Measurements from ENCODE around the gene IMMP1L. TPM values are rescaled to one million over a fixed set of nuclear protein-coding genes. Genes with fewer than 3 reads are reported as not detected.
A peak's percentile ranks its signal among the peaks of the same experiment; 100 is the strongest.

The IMMP1L gene
- total RNA-seq, 1 donor from 2014 or later = 17.2 TPM

DNA sequence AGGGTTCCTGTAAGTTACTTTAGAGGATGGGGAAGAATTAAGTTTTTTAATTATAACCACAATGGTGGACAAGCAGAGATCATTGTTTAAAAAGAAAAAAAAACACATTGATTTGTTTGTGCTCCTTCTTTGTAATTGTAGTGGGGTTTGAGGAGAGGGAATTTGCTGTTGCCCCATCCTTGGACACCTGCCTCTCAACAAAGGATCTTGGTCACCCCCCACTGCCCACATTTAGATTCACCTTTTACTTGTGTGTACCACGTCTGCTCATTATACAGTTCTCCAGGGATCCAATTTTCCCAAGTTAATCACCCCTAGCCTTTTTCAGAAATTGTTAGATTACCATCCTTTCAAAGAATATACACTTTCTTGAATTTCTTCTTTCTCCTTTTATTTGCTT lies 86.7 kb downstream of the IMMP1L start:
- H3K79me2 ChIP-seq (ENCODE audit: insufficient read depth, low read length) = no peaks in the 10 kb centered on the region
- no peak overlapping the region for H3K4me3 ChIP-seq (ENCODE audit: insufficient read depth, low read depth, low read length)
- no peaks in the 10 kb centered on the region for H3K9me3 Mint-ChIP-seq (ENCODE audit: unreplicated experiment)
- no peaks in the 10 kb centered on the region for H3K27me3 ChIP-seq (ENCODE audit: insufficient read depth, low read length)
- TF ChIP-seq, protein P1, sequence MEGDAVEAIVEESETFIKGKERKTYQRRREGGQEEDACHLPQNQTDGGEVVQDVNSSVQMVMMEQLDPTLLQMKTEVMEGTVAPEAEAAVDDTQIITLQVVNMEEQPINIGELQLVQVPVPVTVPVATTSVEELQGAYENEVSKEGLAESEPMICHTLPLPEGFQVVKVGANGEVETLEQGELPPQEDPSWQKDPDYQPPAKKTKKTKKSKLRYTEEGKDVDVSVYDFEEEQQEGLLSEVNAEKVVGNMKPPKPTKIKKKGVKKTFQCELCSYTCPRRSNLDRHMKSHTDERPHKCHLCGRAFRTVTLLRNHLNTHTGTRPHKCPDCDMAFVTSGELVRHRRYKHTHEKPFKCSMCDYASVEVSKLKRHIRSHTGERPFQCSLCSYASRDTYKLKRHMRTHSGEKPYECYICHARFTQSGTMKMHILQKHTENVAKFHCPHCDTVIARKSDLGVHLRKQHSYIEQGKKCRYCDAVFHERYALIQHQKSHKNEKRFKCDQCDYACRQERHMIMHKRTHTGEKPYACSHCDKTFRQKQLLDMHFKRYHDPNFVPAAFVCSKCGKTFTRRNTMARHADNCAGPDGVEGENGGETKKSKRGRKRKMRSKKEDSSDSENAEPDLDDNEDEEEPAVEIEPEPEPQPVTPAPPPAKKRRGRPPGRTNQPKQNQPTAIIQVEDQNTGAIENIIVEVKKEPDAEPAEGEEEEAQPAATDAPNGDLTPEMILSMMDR (IDR thresholded peaks at IDR 0.05; ENCODE audit: insufficient read depth, low read depth, low read length) = no peak
- no peak for TF ChIP-seq EZH2 (IDR thresholded peaks at IDR 0.05; ENCODE audit: insufficient read depth, low read length)
- no peak overlapping the region for H3K4me3 Mint-ChIP-seq (ENCODE audit: unreplicated experiment)
- H3K27me3 Mint-ChIP-seq (ENCODE audit: low read depth, unreplicated experiment) = no peaks in the 10 kb centered on the region
- H4K20me1 ChIP-seq (ENCODE audit: insufficient read depth, low read length) = no peaks in the 10 kb centered on the region
- H3K4me2 ChIP-seq (ENCODE audit: low read length) = no peak overlapping the region
- FAIRE-seq (no peak), DNase-seq (ENCODE audit: low read depth) (no peak)
- H3K27ac Mint-ChIP-seq (ENCODE audit: unreplicated experiment) = no peak overlapping the region
- H3K36me3 ChIP-seq (ENCODE audit: insufficient read depth, low read length) = no peaks in the 10 kb centered on the region
- H2AFZ ChIP-seq (ENCODE audit: low read depth, low read length) = no peak overlapping the region
- H3K4me1 ChIP-seq (ENCODE audit: insufficient read depth, low read length) = no peaks in the 10 kb centered on the region
- H3K9me3 ChIP-seq (ENCODE audit: insufficient read depth, low read depth, low read length) = no peaks in the 10 kb centered on the region
- no peak overlapping the region for H3K9ac ChIP-seq (ENCODE audit: low read length)
- peaks cover 3% of the 10 kb centered on the region for H3K4me1 Mint-ChIP-seq (ENCODE audit: low read depth, unreplicated experiment)
- H3K27ac ChIP-seq (ENCODE audit: low read depth, low read length) = no peak overlapping the region
- H3K36me3 Mint-ChIP-seq (ENCODE audit: low read depth, unreplicated experiment) = no peaks in the 10 kb centered on the region

DNA sequence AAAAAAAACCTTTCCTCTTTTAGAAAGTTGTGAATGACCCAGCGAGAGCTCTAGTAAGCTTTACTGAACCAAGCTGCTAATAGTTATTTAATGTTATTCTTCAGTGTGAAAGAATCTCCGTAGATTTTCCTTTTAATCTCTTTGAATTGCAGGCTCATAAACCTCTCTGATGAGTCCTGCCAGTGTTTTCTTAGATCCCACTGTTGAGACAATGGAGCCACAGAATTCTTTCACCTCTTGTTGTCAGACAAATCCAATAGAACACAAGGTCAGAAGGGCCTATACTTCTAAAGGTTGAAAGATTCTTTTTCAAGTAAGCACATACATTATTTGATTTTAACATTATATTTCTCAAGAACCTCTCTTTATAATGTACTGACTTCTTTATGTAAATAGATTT lies 87.6 kb downstream of the IMMP1L start:
- H3K9me3 Mint-ChIP-seq (ENCODE audit: unreplicated experiment) = no peaks in the 10 kb centered on the region
- FAIRE-seq = no peak
- Histone ChIP-seq H3K27ac (ENCODE audit: low read depth, low read length) (no peak overlapping the region), H4K20me1 (ENCODE audit: insufficient read depth, low read length) (no peaks in the 10 kb centered on the region), H3K4me3 (ENCODE audit: insufficient read depth, low read depth, low read length) (no peak overlapping the region), H3K9me3 (ENCODE audit: insufficient read depth, low read depth, low read length) (no peaks in the 10 kb centered on the region), H3K27me3 (ENCODE audit: insufficient read depth, low read length) (no peaks in the 10 kb centered on the region), H3K4me2 (ENCODE audit: low read length) (no peak overlapping the region), H3K9ac (ENCODE audit: low read length) (no peak overlapping the region), H3K36me3 (ENCODE audit: insufficient read depth, low read length) (no peaks in the 10 kb centered on the region), H3K79me2 (ENCODE audit: insufficient read depth, low read length) (no peaks in the 10 kb centered on the region), H3K4me1 (ENCODE audit: insufficient read depth, low read length) (no peaks in the 10 kb centered on the region), H2AFZ (ENCODE audit: low read depth, low read length) (no peak overlapping the region)
- no peaks in the 10 kb centered on the region for H3K36me3 Mint-ChIP-seq (ENCODE audit: low read depth, unreplicated experiment)
- TF ChIP-seq, protein P1 (IDR thresholded peaks at IDR 0.05; ENCODE audit: insufficient read depth, low read depth, low read length) = no peak
- TF ChIP-seq EZH2 (IDR thresholded peaks at IDR 0.05; ENCODE audit: insufficient read depth, low read length) = no peak
- H3K27me3 Mint-ChIP-seq (ENCODE audit: low read depth, unreplicated experiment) = no peaks in the 10 kb centered on the region
- no peak for DNase-seq (ENCODE audit: low read depth)
- H3K4me1 Mint-ChIP-seq (ENCODE audit: low read depth, unreplicated experiment) = peaks cover 3% of the 10 kb centered on the region
- no peak overlapping the region for H3K4me3 Mint-ChIP-seq (ENCODE audit: unreplicated experiment)
- H3K27ac Mint-ChIP-seq (ENCODE audit: unreplicated experiment) = no peak overlapping the region

DNA sequence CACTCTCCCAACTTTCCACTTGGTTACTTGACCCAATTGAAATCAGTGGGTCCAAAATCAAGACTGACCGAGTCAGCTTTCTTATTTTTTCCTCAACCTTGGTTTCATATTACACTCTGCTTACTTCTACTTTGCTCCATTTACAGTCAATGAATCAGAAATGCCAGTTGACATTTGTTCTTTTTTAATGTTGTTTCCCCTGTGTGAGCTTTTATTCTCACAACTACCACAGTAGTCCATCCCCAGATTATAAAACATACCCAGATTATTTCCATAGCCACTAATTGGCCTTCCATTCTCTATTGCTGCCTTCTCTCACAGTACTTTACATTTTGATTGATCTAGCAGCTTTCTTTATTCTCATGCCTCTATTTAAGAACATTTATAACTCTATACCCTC lies 89.8 kb downstream of the IMMP1L start:
- Mint-ChIP-seq H3K36me3 (ENCODE audit: low read depth, unreplicated experiment) (peaks cover 1% of the 10 kb centered on the region), H3K27ac (ENCODE audit: unreplicated experiment) (no peak overlapping the region), H3K4me3 (ENCODE audit: unreplicated experiment) (no peak overlapping the region), H3K4me1 (ENCODE audit: low read depth, unreplicated experiment) (peaks cover 3% of the 10 kb centered on the region), H3K9me3 (ENCODE audit: unreplicated experiment) (no peaks in the 10 kb centered on the region), H3K27me3 (ENCODE audit: low read depth, unreplicated experiment) (no peaks in the 10 kb centered on the region)
- no peak overlapping the region for H3K9ac ChIP-seq (ENCODE audit: low read length)
- no peaks in the 10 kb centered on the region for H3K9me3 ChIP-seq (ENCODE audit: insufficient read depth, low read depth, low read length)
- no peaks in the 10 kb centered on the region for H3K36me3 ChIP-seq (ENCODE audit: insufficient read depth, low read length)
- H3K4me3 ChIP-seq (ENCODE audit: insufficient read depth, low read depth, low read length) = no peak overlapping the region
- H3K27ac ChIP-seq (ENCODE audit: low read depth, low read length) = no peak overlapping the region
- H3K27me3 ChIP-seq (ENCODE audit: insufficient read depth, low read length) = no peaks in the 10 kb centered on the region
- H3K4me2 ChIP-seq (ENCODE audit: low read length) = no peak overlapping the region
- no peak overlapping the region for H2AFZ ChIP-seq (ENCODE audit: low read depth, low read length)
- H3K79me2 ChIP-seq (ENCODE audit: insufficient read depth, low read length) = no peaks in the 10 kb centered on the region
- peak; percentile 17 for DNase-seq (ENCODE audit: low read depth)
- H4K20me1 ChIP-seq (ENCODE audit: insufficient read depth, low read length) = no peaks in the 10 kb centered on the region
- H3K4me1 ChIP-seq (ENCODE audit: insufficient read depth, low read length) = no peaks in the 10 kb centered on the region
- TF ChIP-seq, protein P1 (IDR thresholded peaks at IDR 0.05; ENCODE audit: insufficient read depth, low read depth, low read length) = no peak
- TF ChIP-seq EZH2 (IDR thresholded peaks at IDR 0.05; ENCODE audit: insufficient read depth, low read length) = no peak
- FAIRE-seq = no peak

Data from astrocyte (in vitro differentiated cells and primary cell).